Trophoblast cell (in vitro differentiated cells and primary cell): ENCODE data around the gene NFKBIE. TPM values are rescaled to one million over a fixed set of nuclear protein-coding genes. Genes with fewer than 3 reads are reported as not detected.
"Not testable (repeated sequence)": the region's sequence is repeated elsewhere in the genome, so short reads cannot be mapped to it uniquely, and the experiment has no call there.

Experiments used
- DNase-seq, 2 donors: peaks; one replicate each; pipeline ENCODE4 v3.0.0-alpha.2; 2016
- H2AFZ ChIP-seq: 2 replicates; pipeline ENCODE4 v1.6.1; 2013; ENCODE audit warnings: low read length, moderate library complexity, mild to moderate bottlenecking; ENCODE audit not compliant: insufficient read depth, poor library complexity
- H2AK5ac ChIP-seq: 2 replicates; pipeline ENCODE4 v1.6.1; 2013; ENCODE audit warnings: mild to moderate bottlenecking, low read length
- H2BK120ac ChIP-seq: 2 replicates; pipeline ENCODE4 v1.6.1; 2013; ENCODE audit warnings: low read length, mild to moderate bottlenecking, moderate library complexity; ENCODE audit not compliant: insufficient read depth, poor library complexity
- H2BK12ac ChIP-seq: 2 replicates; pipeline ENCODE4 v1.6.1; 2013; ENCODE audit warnings: mild to moderate bottlenecking, low read length, moderate library complexity
- H2BK5ac ChIP-seq: 2 replicates; pipeline ENCODE4 v1.6.1; 2013; ENCODE audit warnings: low read length, low read depth, moderate library complexity, mild to moderate bottlenecking; ENCODE audit not compliant: poor library complexity
- H3K14ac ChIP-seq: 2 replicates; pipeline ENCODE4 v1.6.1; 2013; ENCODE audit warnings: mild to moderate bottlenecking, low read length
- H3K18ac ChIP-seq: 2 replicates; pipeline ENCODE4 v1.6.1; 2013; ENCODE audit warnings: mild to moderate bottlenecking, low read length
- H3K23ac ChIP-seq: 2 replicates; pipeline ENCODE4 v1.6.1; 2013; ENCODE audit warnings: low read length
- H3K27ac ChIP-seq: 2 replicates; pipeline ENCODE4 v1.5.1; 2013; ENCODE audit warnings: low read depth, mild to moderate bottlenecking, inconsistent platforms, low read length, moderate library complexity
- H3K27me3 ChIP-seq: 2 replicates; pipeline ENCODE4 v1.6.1; 2013; ENCODE audit warnings: inconsistent platforms, mild to moderate bottlenecking, low read length, moderate library complexity; ENCODE audit not compliant: insufficient read depth
- H3K36me3 ChIP-seq, 2 experiments: 1 replicate in 1 of 2; 2 replicates in 1 of 2; pipeline ENCODE4 v1.6.1; 2013; ENCODE audit warnings: low read length in 2 of 2, mild to moderate bottlenecking in 2 of 2, moderate library complexity in 1 of 2; ENCODE audit not compliant: insufficient read depth in 2 of 2, control insufficient read depth in 1 of 2
- H3K4ac ChIP-seq: 2 replicates; pipeline ENCODE4 v1.6.1; 2013; ENCODE audit warnings: low read depth, mild to moderate bottlenecking, low read length, moderate library complexity
- H3K4me1 ChIP-seq, 2 experiments: 1 replicate in 1 of 2; 2 replicates in 1 of 2; pipeline ENCODE4 v1.6.1; 2013; ENCODE audit warnings: low read length in 2 of 2, mild to moderate bottlenecking in 2 of 2, moderate library complexity in 1 of 2; ENCODE audit not compliant: insufficient read depth in 2 of 2, control insufficient read depth in 1 of 2
- H3K4me2 ChIP-seq: 2 replicates; pipeline ENCODE4 v1.6.1; 2013; ENCODE audit warnings: inconsistent platforms, mild to moderate bottlenecking, low read length, moderate library complexity
- H3K4me3 ChIP-seq: 2 replicates; pipeline ENCODE4 v1.5.1; 2013; ENCODE audit warnings: mild to moderate bottlenecking, low read depth, low read length, inconsistent platforms
- H3K79me1 ChIP-seq: one replicate; pipeline ENCODE4 v1.6.1; 2013; ENCODE audit warnings: low read length
- H3K79me2 ChIP-seq: 2 replicates; pipeline ENCODE4 v1.6.1; 2013; ENCODE audit warnings: low read length, mild to moderate bottlenecking; ENCODE audit not compliant: control insufficient read depth, insufficient read depth, poor library complexity
- H3K9ac ChIP-seq: 2 replicates; pipeline ENCODE4 v1.6.1; 2013; ENCODE audit warnings: mild to moderate bottlenecking, low read length
- H3K9me3 ChIP-seq: 2 replicates; pipeline ENCODE4 v1.6.1; 2013; ENCODE audit warnings: low read depth, mild to moderate bottlenecking, control low read depth, inconsistent platforms, low read length; ENCODE audit not compliant: insufficient read depth
- H4K12ac ChIP-seq: 2 replicates; pipeline ENCODE4 v1.6.1; 2013; ENCODE audit warnings: low read depth, mild to moderate bottlenecking, low read length, moderate library complexity
- H4K8ac ChIP-seq: 2 replicates; pipeline ENCODE4 v1.6.1; 2013; ENCODE audit warnings: low read depth, mild to moderate bottlenecking, low read length, moderate library complexity
- H4K91ac ChIP-seq: one replicate; pipeline ENCODE4 v1.6.1; 2013; ENCODE audit warnings: low read depth, mild to moderate bottlenecking, low read length, moderate library complexity
- WGBS: extraction: QIAGEN DNeasy Blood & Tissue Kit; methylation state at CpG from one replicate; pipeline ENCODE4 v1.1.7; 2013; ENCODE audit warnings: missing lambda C conversion rate; ENCODE audit not compliant: insufficient read length, insufficient coverage; ENCODE audit errors: extremely low coverage; 5-methylcytosine and 5-hydroxymethylcytosine counted together
- polyA plus RNA-seq: library from polyadenylated mRNA; stranded (reverse); fragments of 200-250 nt; gene quantifications from 2 replicates; pipeline ENCODE4 v1.2.3, GENCODE V29; 2013

Gene NFKBIE
- polyA plus RNA-seq = 8.6 and 10.1 TPM in 2 replicates

GRCh38 chr6:44265007-44265721 is at the start of gene NFKBIE:
Gene NFKBIE, minus strand, starts transcription at chr6:44265551. Its CDS starts 205 bp downstream, at chr6:44265346.
- Histone ChIP-seq H2AK5ac (peak within 1 kb of the TSS; percentile 35), H3K36me3 (peaks cover 6 to 8% of the 10 kb centered on the region in 2 experiments), H4K91ac (peak within 1 kb of the TSS; percentile 6), H3K79me2 (peaks cover 3% of the 10 kb centered on the region), H2BK120ac (peak within 1 kb of the TSS; percentile 1), H3K9me3 (no peaks in the 10 kb centered on the region), H3K14ac (peak within 1 kb of the TSS; percentile 13), H2BK12ac (no peak within 1 kb of the TSS), H3K4me2 (peak within 1 kb of the TSS; percentile 99), H3K23ac (no peak within 1 kb of the TSS), H2BK5ac (peak within 1 kb of the TSS; percentile 7), H3K9ac (peak within 1 kb of the TSS; percentile 75), H4K12ac (peak within 1 kb of the TSS; percentile 13), H3K18ac (peak within 1 kb of the TSS; percentile 67), H3K4me1 (peaks cover 23 to 24% of the 10 kb centered on the region in 2 experiments), H2AFZ (peak within 1 kb of the TSS; percentile 41), H3K27ac (peak within 1 kb of the TSS; percentile 44), H4K8ac (peak within 1 kb of the TSS; percentile 65), H3K79me1 (peaks cover 8% of the 10 kb centered on the region), H3K4me3 (peak within 1 kb of the TSS; percentile 87), H3K27me3 (peaks cover 19% of the 10 kb centered on the region), H3K4ac (peak within 1 kb of the TSS; percentile 24)
- WGBS = no CpG with 5 or more reads among the region's 72 CpGs
- peak; percentile 96 to 97 for DNase-seq

- H2BK12ac ChIP-seq, H4K12ac ChIP-seq, H3K79me1 ChIP-seq, H2AFZ ChIP-seq, H3K18ac ChIP-seq, H3K23ac ChIP-seq, H3K27ac ChIP-seq, H3K9me3 ChIP-seq, H3K79me2 ChIP-seq, H3K27me3 ChIP-seq, DNase-seq, H2BK5ac ChIP-seq, H3K14ac ChIP-seq, H2BK120ac ChIP-seq, H3K9ac ChIP-seq, H4K8ac ChIP-seq, H3K4ac ChIP-seq, H2AK5ac ChIP-seq, H3K4me1 ChIP-seq, H4K91ac ChIP-seq, H3K4me2 ChIP-seq, H3K4me3 ChIP-seq: not testable (repeated sequence)
- peaks cover 13 to 15% of the 10 kb centered on the region in 2 experiments for H3K36me3 ChIP-seq
- no CpG with 5 or more reads among the region's 8 CpGs for WGBS
Observed at GRCh38 chr6:44314657-44315056, 49.3 kb upstream of the NFKBIE start.

GRCh38 chr6:44312901-44313788 is 47.8 kb upstream of the NFKBIE start, which contains the start of gene AARS2:
Gene AARS2, minus strand, starts transcription at chr6:44313347. Its CDS starts 24 bp downstream, at chr6:44313323.
- H3K18ac ChIP-seq = peak within 1 kb of the TSS; percentile 91
- peak within 1 kb of the TSS; percentile 3 for H3K27ac ChIP-seq
- H4K8ac ChIP-seq = peak within 1 kb of the TSS; percentile 86
- H3K23ac ChIP-seq = no peak within 1 kb of the TSS
- H3K4ac ChIP-seq = peak within 1 kb of the TSS; percentile 46
- peaks cover 24 to 26% of the 10 kb centered on the region in 2 experiments for H3K36me3 ChIP-seq
- H2BK12ac ChIP-seq = no peak within 1 kb of the TSS
- peaks cover 3 to 7% of the 10 kb centered on the region in 2 experiments for H3K4me1 ChIP-seq
- no peaks in the 10 kb centered on the region for H3K27me3 ChIP-seq
- H2AK5ac ChIP-seq = no peak within 1 kb of the TSS
- peaks cover 4% of the 10 kb centered on the region for H3K79me2 ChIP-seq
- H4K12ac ChIP-seq = peak within 1 kb of the TSS; percentile 24
- H3K79me1 ChIP-seq = peaks cover 5% of the 10 kb centered on the region
- H3K9me3 ChIP-seq = peaks cover 4% of the 10 kb centered on the region
- H2AFZ ChIP-seq = peak within 1 kb of the TSS; percentile 99
- peak within 1 kb of the TSS; percentile 91 for H4K91ac ChIP-seq
- no CpG with 5 or more reads among the region's 52 CpGs for WGBS
- DNase-seq = peak; percentile 93 to 98
- H3K4me2 ChIP-seq = peak within 1 kb of the TSS; percentile 84
- H2BK5ac ChIP-seq = peak within 1 kb of the TSS; percentile 81
- H2BK120ac ChIP-seq = peak within 1 kb of the TSS; percentile 9
- H3K4me3 ChIP-seq = peak within 1 kb of the TSS; percentile 94
- peak within 1 kb of the TSS; percentile 94 for H3K9ac ChIP-seq
- peak within 1 kb of the TSS; percentile 58 for H3K14ac ChIP-seq

- no peak overlapping the region for H3K27ac ChIP-seq
- H2AFZ ChIP-seq = no peak overlapping the region
- H3K23ac ChIP-seq = no peak overlapping the region
- no peak overlapping the region for H2BK120ac ChIP-seq
- no peak overlapping the region for H4K12ac ChIP-seq
- H2BK5ac ChIP-seq = no peak overlapping the region
- H3K4me1 ChIP-seq = peaks cover 3 to 7% of the 10 kb centered on the region in 2 experiments
- no peak overlapping the region for H4K8ac ChIP-seq
- no peaks in the 10 kb centered on the region for H3K27me3 ChIP-seq
- H3K18ac ChIP-seq = no peak overlapping the region
- peaks cover 5% of the 10 kb centered on the region for H3K79me1 ChIP-seq
- H3K4me3 ChIP-seq = no peak overlapping the region
- peak in 1 of 2 donors; percentile 34 for DNase-seq
- no peak overlapping the region for H4K91ac ChIP-seq
- no peak overlapping the region for H3K9ac ChIP-seq
- H2BK12ac ChIP-seq = no peak overlapping the region
- H3K36me3 ChIP-seq = peaks cover 35 to 39% of the 10 kb centered on the region in 2 experiments
- H2AK5ac ChIP-seq = no peak overlapping the region
- H3K9me3 ChIP-seq = peaks cover 4% of the 10 kb centered on the region
- no peak overlapping the region for H3K4ac ChIP-seq
- peak overlapping the region; percentile 27 for H3K4me2 ChIP-seq
- no CpG with 5 or more reads among the region's 3 CpGs for WGBS
- H3K14ac ChIP-seq = no peak overlapping the region
- H3K79me2 ChIP-seq = peaks cover 4% of the 10 kb centered on the region
Observed at GRCh38 chr6:44311767-44312166, 46.4 kb upstream of the NFKBIE start.
